IMR-90 (cell line): ENCODE results near the gene COL4A1. TPM values are rescaled to one million over a fixed set of nuclear protein-coding genes. Genes with fewer than 3 reads are reported as not detected.

Experiments used
- ATAC-seq: fragments of 200-7000 bp; cut with Tn5 transposase; 2 replicates; pipeline ENCODE4 v1.9.1; 2020; ENCODE audit warnings: low read depth, mild to moderate bottlenecking, moderate library complexity
- BruUV-seq: library from RNA; stranded (reverse); fragments of 400-500 nt; replicated peaks from 2 replicates; lab custom pipeline; 2021; lab: Mats Ljungman, UMichigan
- CTCF ChIA-PET: fragments of 300-600 bp; formaldehyde crosslinking; extraction: SDS; loops from one replicate; lab custom pipeline; 2021; ENCODE audit warnings: antibody characterized with exemption; lab: Yijun Ruan, JAX
- POLR2A ChIA-PET: fragments of 300-600 bp; sonication (Branson Sonifier 250); formaldehyde crosslinking; loops from one replicate; lab custom pipeline; 2022; ENCODE audit warnings: antibody characterized with exemption; ENCODE audit not compliant: unreplicated experiment; lab: Charles Lee
- DNase-seq: peaks from one replicate; pipeline ENCODE4 v3.0.0; 2013
- H2AFZ ChIP-seq: replicated peaks from 2 replicates; pipeline ENCODE3; 2013; ENCODE audit warnings: low read length, mild to moderate bottlenecking; ENCODE audit not compliant: poor library complexity
- H2AK5ac ChIP-seq: 2 replicates; pipeline ENCODE4 v1.6.1; 2013; ENCODE audit warnings: low read depth, low read length, inconsistent platforms
- H2AK9ac ChIP-seq: replicated peaks from 2 replicates; pipeline ENCODE3; 2013; ENCODE audit warnings: mild to moderate bottlenecking, low read depth, low read length, moderate library complexity; ENCODE audit not compliant: poor library complexity
- H2BK120ac ChIP-seq: 2 replicates; pipeline ENCODE4 v1.6.1; 2013; ENCODE audit warnings: low read depth, low read length, inconsistent platforms
- H2BK15ac ChIP-seq: 3 replicates; pipeline ENCODE4 v1.6.1; 2013; ENCODE audit warnings: low read depth, low read length, inconsistent platforms
- H2BK20ac ChIP-seq: 2 replicates; pipeline ENCODE4 v1.6.1; 2013; ENCODE audit warnings: low read depth, mild to moderate bottlenecking, inconsistent platforms, low read length, moderate library complexity
- H2BK5ac ChIP-seq: 2 replicates; pipeline ENCODE4 v1.6.1; 2013; ENCODE audit warnings: mild to moderate bottlenecking, low read depth, low read length, inconsistent platforms; ENCODE audit not compliant: poor library complexity, severe bottlenecking
- H3K14ac ChIP-seq: replicated peaks from 2 replicates; pipeline ENCODE4 v1.6.1; 2013; ENCODE audit warnings: low read depth, low read length, inconsistent platforms
- H3K18ac ChIP-seq: 2 replicates; pipeline ENCODE4 v1.6.1; 2013; ENCODE audit warnings: low read depth, low read length, control low read depth
- H3K23ac ChIP-seq: 2 replicates; pipeline ENCODE4 v1.6.1; 2013; ENCODE audit warnings: low read depth, low read length, inconsistent platforms
- H3K27ac ChIP-seq: 2 replicates; pipeline ENCODE4 v1.5.1; 2013; ENCODE audit warnings: mild to moderate bottlenecking, control low read depth, low read length; ENCODE audit not compliant: insufficient read depth
- H3K27me3 ChIP-seq: 2 replicates; pipeline ENCODE4 v1.6.1; 2013; ENCODE audit warnings: low read length; ENCODE audit not compliant: control insufficient read depth, insufficient read depth
- H3K36me3 ChIP-seq: 2 replicates; pipeline ENCODE4 v1.6.1; 2013; ENCODE audit warnings: low read length, mixed read lengths; ENCODE audit not compliant: control insufficient read depth, insufficient read depth
- H3K4ac ChIP-seq: 2 replicates; pipeline ENCODE4 v1.6.1; 2013; ENCODE audit warnings: low read depth, low read length, inconsistent platforms
- H3K4me1 ChIP-seq: 2 replicates; pipeline ENCODE4 v1.6.1; 2013; ENCODE audit warnings: low read length, mixed read lengths; ENCODE audit not compliant: control insufficient read depth, insufficient read depth
- H3K4me2 ChIP-seq: 2 replicates; pipeline ENCODE4 v1.6.1; 2013; ENCODE audit warnings: low read depth, mild to moderate bottlenecking, control low read depth, low read length, moderate library complexity
- H3K4me3 ChIP-seq: 2 replicates; pipeline ENCODE4 v1.5.1; 2013; ENCODE audit warnings: low read depth, mild to moderate bottlenecking, control low read depth, low read length, moderate library complexity; ENCODE audit not compliant: insufficient read depth
- H3K56ac ChIP-seq: 2 replicates; pipeline ENCODE4 v1.6.1; 2013; ENCODE audit warnings: low read length, inconsistent platforms; ENCODE audit not compliant: insufficient read depth; ENCODE audit errors: extremely low read depth
- H3K79me1 ChIP-seq, 2 experiments: 2 replicates each; pipeline ENCODE4 v1.6.1; 2013; ENCODE audit warnings: low read length in 2 of 2, inconsistent platforms in 1 of 2, low read depth in 1 of 2
- H3K9ac ChIP-seq: 2 replicates; pipeline ENCODE4 v1.6.1; 2013; ENCODE audit warnings: low read depth, low read length, control low read depth
- H3K9me1 ChIP-seq: 2 replicates; pipeline ENCODE4 v1.6.1; 2013; ENCODE audit warnings: low read length, inconsistent platforms; ENCODE audit not compliant: insufficient read depth
- H3K9me3 ChIP-seq: 2 replicates; pipeline ENCODE4 v1.6.1; 2013; ENCODE audit warnings: low read length; ENCODE audit not compliant: control insufficient read depth, insufficient read depth
- H4K20me1 ChIP-seq: 2 replicates; pipeline ENCODE4 v1.6.1; 2013; ENCODE audit warnings: low read length, inconsistent platforms; ENCODE audit not compliant: insufficient read depth
- H4K5ac ChIP-seq: 2 replicates; pipeline ENCODE4 v1.6.1; 2013; ENCODE audit warnings: mild to moderate bottlenecking, low read depth, low read length, control low read depth
- H4K8ac ChIP-seq, 2 experiments: 2 replicates each; pipeline ENCODE4 v1.6.1; 2013; ENCODE audit warnings: low read depth in 2 of 2, low read length in 2 of 2, control low read depth in 1 of 2, inconsistent platforms in 1 of 2
- H4K91ac ChIP-seq: 2 replicates; pipeline ENCODE4 v1.6.1; 2013; ENCODE audit warnings: low read depth, low read length, inconsistent platforms; ENCODE audit not compliant: insufficient read depth
- BHLHE40 ChIP-seq: fragments of 150-350 bp; IDR thresholded peaks from 2 replicates; pipeline ENCODE4 v1.6.1; 2016; ENCODE audit warnings: mild to moderate bottlenecking, low read depth, low read length
- CEBPB ChIP-seq: IDR thresholded peaks from 2 replicates; pipeline ENCODE4 v1.6.1; 2012; ENCODE audit warnings: low read depth, low read length, improper control_type of control experiment
- CHD1 ChIP-seq: IDR thresholded peaks from 2 replicates; pipeline ENCODE4 v1.6.1; 2012; ENCODE audit warnings: low read depth, low read length, improper control_type of control experiment
- MAFK ChIP-seq: IDR thresholded peaks from 2 replicates; pipeline ENCODE4 v1.6.1; 2012; ENCODE audit warnings: low read depth, low read length, improper control_type of control experiment
- MAZ ChIP-seq: IDR thresholded peaks from 2 replicates; pipeline ENCODE4 v1.6.1; 2012; ENCODE audit warnings: low read depth, mild to moderate bottlenecking, low read length, improper control_type of control experiment, moderate library complexity, borderline replicate concordance
- NFE2L2 ChIP-seq: fragments of 150-350 bp; IDR thresholded peaks from 2 replicates; pipeline ENCODE4 v1.6.1; 2016; ENCODE audit warnings: low read depth, mild to moderate bottlenecking, low read length
- POLR2A ChIP-seq: IDR thresholded peaks from 2 replicates; pipeline ENCODE4 v1.6.1; 2012; ENCODE audit warnings: mild to moderate bottlenecking, low read depth, low read length
- RCOR1 ChIP-seq: IDR thresholded peaks from 2 replicates; pipeline ENCODE4 v1.6.1; 2012; ENCODE audit warnings: mild to moderate bottlenecking, low read length, improper control_type of control experiment; ENCODE audit not compliant: insufficient replicate concordance
- RFX5 ChIP-seq: IDR thresholded peaks from 2 replicates; pipeline ENCODE4 v1.8.0; 2012; ENCODE audit warnings: low read depth, mild to moderate bottlenecking, low read length, moderate library complexity
- WGBS, 2 experiments: methylation state at CpG; one replicate each; pipeline versions ENCODE4 v1.1.5 to v1.1.7; 2013; ENCODE audit warnings: missing lambda C conversion rate in 2 of 2; ENCODE audit not compliant: insufficient read length in 1 of 2; ENCODE audit errors: extremely low coverage in 2 of 2; 5-methylcytosine and 5-hydroxymethylcytosine counted together
- dilution Hi-C: fragments of 300-500 bp; cut with HindIII; formaldehyde crosslinking; loops from one replicate; pipeline ENCODE4 v1.14.3; 2018; ENCODE audit warnings: low sequenced_read_pairs; ENCODE audit not compliant: unreplicated experiment
- in situ Hi-C: fragments of 300-500 bp; cut with MboI; formaldehyde crosslinking; loops from 3 replicates; pipeline ENCODE4 v1.14.3; 2019; ENCODE audit warnings: low sequenced_read_pairs, inconsistent platforms, mixed read lengths
- intact Hi-C: fragments of 100-400 bp; cut with micrococcal nuclease; formaldehyde crosslinking; loops from 2 replicates; pipeline ENCODE4 v1.10.0; 2022
- polyA plus RNA-seq, 3 experiments: library from polyadenylated mRNA; depleted of rRNA; stranded (reverse); fragments of >200 nt; gene quantifications; 2 replicates each; pipeline ENCODE4 v1.2.3, GENCODE V29; 2012; ENCODE audit warnings: low replicate concordance in 1 of 3
- total RNA-seq: library from RNA; depleted of rRNA; stranded (reverse); fragments of >200 nt; gene quantifications from 2 replicates; pipeline ENCODE4 v1.2.3, GENCODE V29; 2012
- TF ChIP-seq, protein P1 (sequence below): conservative IDR thresholded peaks from 2 replicates; pipeline ENCODE4 v1.5.1; 2012; ENCODE audit warnings: mild to moderate bottlenecking, low read depth, low read length, improper control_type of control experiment
- TF ChIP-seq, protein P2 (sequence below): fragments of 150-350 bp; IDR thresholded peaks from 2 replicates; pipeline ENCODE4 v1.6.1; 2017; ENCODE audit warnings: mild to moderate bottlenecking, antibody characterized with exemption, low read length, low read depth

The COL4A1 gene
- total and polyA plus RNA-seq, 2 of the 4 experiments (the other 2 are of a cell fraction) = 230 to 337 TPM

DNA sequence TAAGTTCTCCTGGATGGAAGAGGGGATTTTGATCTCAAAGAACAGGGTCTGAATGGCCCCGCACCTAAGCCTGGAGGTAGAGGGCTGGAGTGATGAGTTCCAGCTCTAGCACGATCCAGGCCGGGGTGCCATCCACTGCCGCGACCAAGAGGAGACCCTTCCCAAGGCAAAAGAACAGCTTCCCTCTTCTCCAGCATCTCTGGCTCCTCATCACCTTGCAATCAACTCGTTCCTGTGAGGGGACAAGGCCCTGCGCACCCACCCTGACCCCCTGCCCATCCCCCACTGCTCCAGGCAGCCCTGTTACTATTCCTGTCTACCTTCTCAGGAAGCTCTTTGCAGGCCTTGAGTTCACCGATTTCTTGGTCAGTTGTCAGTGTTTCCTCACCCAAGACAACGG lies 17.8 kb downstream of the COL4A1 start:
- Histone ChIP-seq H3K18ac (no peak overlapping the region), H3K4me1 (peaks cover 11% of the 10 kb centered on the region), H2BK5ac (no peak overlapping the region), H3K14ac (no peak overlapping the region), H2BK120ac (no peak overlapping the region), H4K8ac (no peak overlapping the region), H3K27me3 (no peaks in the 10 kb centered on the region), H4K5ac (no peak overlapping the region), H2AK9ac (no peak overlapping the region), H3K4me2 (no peak overlapping the region), H3K36me3 (peaks cover 60% of the 10 kb centered on the region), H3K4ac (no peak overlapping the region), H2AFZ (no peak overlapping the region), H3K56ac (no peak overlapping the region), H2BK15ac (no peak overlapping the region), H2BK20ac (no peak overlapping the region), H3K23ac (no peak overlapping the region), H2AK5ac (no peak overlapping the region), H3K27ac (no peak overlapping the region), H3K79me1 (peaks cover 36 to 92% of the 10 kb centered on the region in 2 experiments), H3K9me1 (peaks cover 58% of the 10 kb centered on the region), H3K4me3 (no peak overlapping the region), H4K20me1 (peaks cover 99% of the 10 kb centered on the region), H3K9ac (no peak overlapping the region), H3K9me3 (no peaks in the 10 kb centered on the region), H4K91ac (no peak overlapping the region)
- no peak for ATAC-seq
- in situ Hi-C loops = no loop called here
- WGBS, 2 experiments = 100% methylated on average over 2 of the region's 9 CpGs; no CpG with 5 or more reads in 1 of the 2 experiments
- TF ChIP-seq, protein P1, sequence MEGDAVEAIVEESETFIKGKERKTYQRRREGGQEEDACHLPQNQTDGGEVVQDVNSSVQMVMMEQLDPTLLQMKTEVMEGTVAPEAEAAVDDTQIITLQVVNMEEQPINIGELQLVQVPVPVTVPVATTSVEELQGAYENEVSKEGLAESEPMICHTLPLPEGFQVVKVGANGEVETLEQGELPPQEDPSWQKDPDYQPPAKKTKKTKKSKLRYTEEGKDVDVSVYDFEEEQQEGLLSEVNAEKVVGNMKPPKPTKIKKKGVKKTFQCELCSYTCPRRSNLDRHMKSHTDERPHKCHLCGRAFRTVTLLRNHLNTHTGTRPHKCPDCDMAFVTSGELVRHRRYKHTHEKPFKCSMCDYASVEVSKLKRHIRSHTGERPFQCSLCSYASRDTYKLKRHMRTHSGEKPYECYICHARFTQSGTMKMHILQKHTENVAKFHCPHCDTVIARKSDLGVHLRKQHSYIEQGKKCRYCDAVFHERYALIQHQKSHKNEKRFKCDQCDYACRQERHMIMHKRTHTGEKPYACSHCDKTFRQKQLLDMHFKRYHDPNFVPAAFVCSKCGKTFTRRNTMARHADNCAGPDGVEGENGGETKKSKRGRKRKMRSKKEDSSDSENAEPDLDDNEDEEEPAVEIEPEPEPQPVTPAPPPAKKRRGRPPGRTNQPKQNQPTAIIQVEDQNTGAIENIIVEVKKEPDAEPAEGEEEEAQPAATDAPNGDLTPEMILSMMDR = no peak
- TF ChIP-seq MAFK (no peak), POLR2A (no peak), BHLHE40 (no peak), RFX5 (no peak), CEBPB (no peak), NFE2L2 (no peak), RCOR1 (no peak), CHD1 (no peak), MAZ (no peak)
- TF ChIP-seq, protein P2, sequence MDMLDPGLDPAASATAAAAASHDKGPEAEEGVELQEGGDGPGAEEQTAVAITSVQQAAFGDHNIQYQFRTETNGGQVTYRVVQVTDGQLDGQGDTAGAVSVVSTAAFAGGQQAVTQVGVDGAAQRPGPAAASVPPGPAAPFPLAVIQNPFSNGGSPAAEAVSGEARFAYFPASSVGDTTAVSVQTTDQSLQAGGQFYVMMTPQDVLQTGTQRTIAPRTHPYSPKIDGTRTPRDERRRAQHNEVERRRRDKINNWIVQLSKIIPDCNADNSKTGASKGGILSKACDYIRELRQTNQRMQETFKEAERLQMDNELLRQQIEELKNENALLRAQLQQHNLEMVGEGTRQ = no peak
- no peak for DNase-seq
- dilution Hi-C loops = no loop called here
- no TSS peak for BruUV-seq
- CTCF ChIA-PET = no interaction called here
- POLR2A ChIA-PET = no interaction called here
- intact Hi-C loops = no loop called here
